ENCODE data around the gene UCP2.

UCP2 gene

DNA sequence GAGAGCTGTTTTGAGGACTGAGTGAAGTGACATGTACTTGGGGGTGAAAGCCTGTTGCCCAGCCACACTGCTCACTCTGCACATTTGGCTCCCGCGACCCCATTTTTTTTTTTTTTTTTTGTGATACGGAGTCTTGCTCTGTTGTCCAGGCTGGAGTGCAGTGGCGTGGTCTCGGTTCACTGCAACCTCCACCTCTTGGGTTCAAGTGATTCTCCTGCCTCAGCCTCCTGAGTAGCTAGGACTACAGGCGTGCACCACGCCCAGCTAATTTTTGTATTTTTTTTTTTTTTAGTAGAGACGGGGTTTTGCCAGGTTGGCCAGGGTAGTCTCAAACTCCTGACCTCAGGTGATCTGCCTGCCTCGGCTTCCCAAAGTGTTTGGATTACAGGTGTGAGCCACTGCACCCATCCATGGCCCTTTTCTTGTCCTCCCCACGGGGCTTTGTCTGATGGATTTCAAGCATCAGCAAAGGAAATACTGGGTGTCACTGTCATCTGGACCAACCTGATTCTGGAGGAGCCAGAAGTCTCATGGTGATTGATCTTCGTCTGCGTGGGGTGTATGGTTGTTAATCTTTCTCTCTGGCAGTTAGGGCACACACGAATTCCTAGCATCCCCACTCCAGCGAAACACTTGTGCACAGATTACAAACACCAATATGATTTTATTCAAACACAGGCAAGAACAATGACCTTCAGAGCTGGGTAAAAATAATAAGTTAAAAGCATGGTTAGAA is 29.6 kb upstream of the UCP2 start:
- TF ChIP-seq, protein P1, sequence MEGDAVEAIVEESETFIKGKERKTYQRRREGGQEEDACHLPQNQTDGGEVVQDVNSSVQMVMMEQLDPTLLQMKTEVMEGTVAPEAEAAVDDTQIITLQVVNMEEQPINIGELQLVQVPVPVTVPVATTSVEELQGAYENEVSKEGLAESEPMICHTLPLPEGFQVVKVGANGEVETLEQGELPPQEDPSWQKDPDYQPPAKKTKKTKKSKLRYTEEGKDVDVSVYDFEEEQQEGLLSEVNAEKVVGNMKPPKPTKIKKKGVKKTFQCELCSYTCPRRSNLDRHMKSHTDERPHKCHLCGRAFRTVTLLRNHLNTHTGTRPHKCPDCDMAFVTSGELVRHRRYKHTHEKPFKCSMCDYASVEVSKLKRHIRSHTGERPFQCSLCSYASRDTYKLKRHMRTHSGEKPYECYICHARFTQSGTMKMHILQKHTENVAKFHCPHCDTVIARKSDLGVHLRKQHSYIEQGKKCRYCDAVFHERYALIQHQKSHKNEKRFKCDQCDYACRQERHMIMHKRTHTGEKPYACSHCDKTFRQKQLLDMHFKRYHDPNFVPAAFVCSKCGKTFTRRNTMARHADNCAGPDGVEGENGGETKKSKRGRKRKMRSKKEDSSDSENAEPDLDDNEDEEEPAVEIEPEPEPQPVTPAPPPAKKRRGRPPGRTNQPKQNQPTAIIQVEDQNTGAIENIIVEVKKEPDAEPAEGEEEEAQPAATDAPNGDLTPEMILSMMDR (IDR thresholded peaks at IDR 0.05), result no peak
- Histone ChIP-seq H3K27me3 (no peaks in the 10 kb centered on the region), H3K4me1 (no peaks in the 10 kb centered on the region), H3K27ac (no peak overlapping the region), H3K9me3 (no peaks in the 10 kb centered on the region), H3K4me3 (no peak overlapping the region), H3K36me3 (peaks cover 5 to 49% (median 14%) of the 10 kb centered on the region in 3 donors)
- intact Hi-C loops (cut with DNase I; ENCODE audit: low total_unique reads), result no loop called here
- no peak for DNase-seq

GRCh38 chr11:74011360-74012073 is 28.9 kb upstream of the UCP2 start:
- TF ChIP-seq, protein P1 (IDR thresholded peaks at IDR 0.05), result no peak
- H3K36me3 ChIP-seq, result peaks cover 5 to 49% (median 14%) of the 10 kb centered on the region in 3 donors
- DNase-seq, result no peak
- no peak overlapping the region for H3K27ac ChIP-seq
- no peaks in the 10 kb centered on the region for H3K27me3 ChIP-seq
- intact Hi-C loops (cut with DNase I; ENCODE audit: low total_unique reads), result no loop called here
- H3K4me1 ChIP-seq, result no peaks in the 10 kb centered on the region
- H3K9me3 ChIP-seq, result no peaks in the 10 kb centered on the region
- H3K4me3 ChIP-seq, result no peak overlapping the region

DNA sequence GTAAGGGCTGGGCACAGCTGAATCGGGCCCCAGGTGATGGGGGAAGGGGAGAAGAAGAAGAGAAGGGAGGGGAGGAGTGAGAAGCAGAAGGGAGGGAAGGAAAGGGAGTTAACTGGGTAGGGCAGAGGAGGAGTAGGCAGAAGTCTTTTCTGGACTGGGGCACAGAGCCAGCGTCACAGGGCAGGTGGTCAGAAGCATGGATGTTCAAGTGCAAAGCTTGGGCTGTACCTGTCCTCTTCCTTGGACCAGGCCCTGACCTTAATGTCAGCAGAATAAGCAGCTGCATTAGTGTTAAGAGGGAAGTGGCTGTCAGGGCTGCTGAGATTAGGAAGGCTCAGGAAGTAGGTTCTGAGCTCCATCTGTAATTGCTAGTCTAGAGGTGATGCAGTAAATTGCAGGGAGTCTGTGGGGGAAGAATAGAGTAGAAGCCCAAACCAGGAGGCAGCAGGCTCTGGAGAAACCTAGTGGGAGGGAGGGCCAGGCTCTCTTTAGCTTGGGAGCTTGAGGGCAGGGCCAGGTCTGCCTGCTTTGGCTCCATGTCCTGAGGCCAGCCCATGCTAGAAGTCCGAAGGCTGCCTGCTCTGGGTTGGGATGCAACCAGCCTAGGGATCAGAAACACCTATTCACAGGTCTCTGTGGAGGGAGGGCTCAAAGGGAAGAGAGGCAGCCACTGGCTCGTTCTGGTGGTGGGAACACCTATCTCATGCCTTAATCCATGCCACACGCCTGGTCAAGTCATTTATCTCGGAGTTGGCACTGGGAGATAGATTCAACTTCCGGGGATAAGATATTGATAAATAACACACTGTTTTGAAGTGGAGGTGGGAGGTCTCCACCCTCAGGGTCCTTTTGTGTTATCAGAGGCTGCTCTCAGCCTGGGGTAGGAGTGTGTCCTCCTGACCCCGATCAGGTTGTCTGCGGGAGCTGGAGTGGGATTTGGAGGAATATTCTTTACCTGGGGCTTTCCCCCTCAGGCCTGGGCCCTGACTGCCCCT is 28.0 kb upstream of the UCP2 start:
- no peak overlapping the region for H3K4me3 ChIP-seq
- TF ChIP-seq, protein P1 (IDR thresholded peaks at IDR 0.05), result no peak
- H3K9me3 ChIP-seq, result no peaks in the 10 kb centered on the region
- no peaks in the 10 kb centered on the region for H3K27me3 ChIP-seq
- DNase-seq, result no peak
- no peaks in the 10 kb centered on the region for H3K4me1 ChIP-seq
- H3K36me3 ChIP-seq, result peaks cover 5 to 46% (median 14%) of the 10 kb centered on the region in 3 donors
- H3K27ac ChIP-seq, result no peak overlapping the region
- intact Hi-C loops (cut with DNase I; ENCODE audit: low total_unique reads), result no loop called here

- Histone ChIP-seq H3K4me1 (no peaks in the 10 kb centered on the region), H3K27me3 (no peaks in the 10 kb centered on the region), H3K9me3 (no peaks in the 10 kb centered on the region), H3K4me3 (no peak overlapping the region), H3K27ac (no peak overlapping the region), H3K36me3 (peaks cover 5 to 51% (median 14%) of the 10 kb centered on the region in 3 donors)
- TF ChIP-seq, protein P1 (IDR thresholded peaks at IDR 0.05), result no peak
- DNase-seq, result no peak
- intact Hi-C loops (cut with DNase I; ENCODE audit: low total_unique reads), result no loop called here
Measured at GRCh38 chr11:74009675-74010305, 27.1 kb upstream of the UCP2 start.

DNA sequence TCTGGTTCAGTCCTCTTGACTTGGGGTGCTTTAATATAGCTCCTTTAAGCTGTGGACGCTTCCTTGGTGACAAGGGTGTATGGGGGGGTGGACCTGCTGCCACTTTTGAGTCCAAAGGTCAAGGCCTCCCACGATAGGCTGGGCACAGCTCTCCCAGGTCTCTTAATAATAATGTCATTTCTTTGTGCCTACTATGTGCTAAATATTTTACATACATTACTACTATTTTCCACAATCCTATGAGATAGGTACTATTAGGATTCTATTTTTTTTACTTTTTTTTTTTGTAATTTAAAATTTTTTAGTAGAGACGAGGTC is 26.5 kb upstream of the UCP2 start:
- TF ChIP-seq, protein P1 (IDR thresholded peaks at IDR 0.05), result no peak
- Histone ChIP-seq H3K27me3 (no peaks in the 10 kb centered on the region), H3K4me3 (no peak overlapping the region), H3K4me1 (no peaks in the 10 kb centered on the region), H3K27ac (no peak overlapping the region), H3K36me3 (peaks cover 5 to 52% (median 14%) of the 10 kb centered on the region in 3 donors), H3K9me3 (no peaks in the 10 kb centered on the region)
- intact Hi-C loops (cut with DNase I; ENCODE audit: low total_unique reads), result no loop called here
- DNase-seq, result no peak

Data from tibial artery (tissue), 4 donors.